GM12865 (cell line): ENCODE data around the gene ETS1.

Experiments used
- DNase-seq: peaks from one replicate; pipeline ENCODE4 v3.0.0; 2010; ENCODE audit warnings: low read depth
- H3K4me3 ChIP-seq: 2 replicates; pipeline ENCODE4 v1.5.1; 2011; ENCODE audit warnings: mild to moderate bottlenecking, low read depth, low read length, control low read depth
- CTCF ChIP-seq: IDR thresholded peaks from 2 replicates; pipeline ENCODE4 v1.5.1; 2011; ENCODE audit warnings: low read length, control low read depth, low read depth, inconsistent platforms; ENCODE audit not compliant: insufficient read depth; ENCODE audit errors: missing control alignments

Gene ETS1

DNA sequence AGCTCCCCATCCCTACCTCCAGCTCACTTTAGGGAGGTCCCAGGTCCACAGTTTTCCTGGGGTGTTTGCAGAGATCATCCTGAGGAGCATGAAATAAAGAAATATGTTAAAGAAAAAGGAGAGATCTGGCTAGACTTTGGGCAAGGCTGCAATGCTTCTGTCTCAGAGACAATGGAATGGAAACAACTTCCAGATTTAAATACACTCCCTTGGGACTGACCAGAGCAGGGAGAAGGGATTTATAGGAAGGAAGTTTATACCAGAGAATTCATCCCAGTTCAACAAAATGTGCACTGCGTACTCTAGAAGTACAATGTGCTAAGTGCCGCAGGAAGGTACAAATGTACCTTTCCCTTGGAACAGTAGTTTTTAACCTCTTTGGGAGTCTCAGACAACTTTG is 40.4 kb downstream of the ETS1 start:
- TF ChIP-seq CTCF = no peak
- no peak for DNase-seq

DNA sequence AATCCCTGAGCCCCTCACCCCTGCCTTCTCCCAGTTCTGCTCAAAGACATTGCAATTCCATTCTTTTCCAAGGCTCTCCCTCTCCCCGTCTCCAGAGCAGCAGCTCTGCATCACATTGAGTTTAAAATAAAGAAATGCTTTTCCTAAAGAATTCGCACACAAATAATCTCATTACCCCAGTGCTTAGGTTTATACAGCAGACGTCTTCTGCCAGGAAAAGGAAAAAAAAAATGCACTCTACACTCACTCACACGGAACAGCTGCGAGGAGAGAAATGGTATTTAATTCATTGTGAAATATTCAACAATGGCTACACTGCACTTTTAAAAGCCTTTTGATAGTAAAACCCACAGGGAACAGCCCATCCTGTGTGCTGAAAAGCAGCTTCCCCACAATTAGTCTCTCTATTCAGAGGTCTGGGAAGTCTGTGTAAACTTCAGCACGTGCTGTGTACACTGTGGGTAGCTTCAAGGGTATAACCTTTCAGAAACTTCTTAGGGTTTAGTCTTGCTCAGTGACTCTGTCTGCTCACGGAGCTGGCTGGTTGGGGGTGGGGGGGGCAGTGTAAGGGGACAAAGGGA is 42.8 kb downstream of the ETS1 start:
- H3K4me3 ChIP-seq = no peak overlapping the region
- no peak for DNase-seq
- no peak for TF ChIP-seq CTCF

More for the DNA sequence above, 40.4 kb downstream of the ETS1 start:
- no peak overlapping the region for H3K4me3 ChIP-seq

DNA sequence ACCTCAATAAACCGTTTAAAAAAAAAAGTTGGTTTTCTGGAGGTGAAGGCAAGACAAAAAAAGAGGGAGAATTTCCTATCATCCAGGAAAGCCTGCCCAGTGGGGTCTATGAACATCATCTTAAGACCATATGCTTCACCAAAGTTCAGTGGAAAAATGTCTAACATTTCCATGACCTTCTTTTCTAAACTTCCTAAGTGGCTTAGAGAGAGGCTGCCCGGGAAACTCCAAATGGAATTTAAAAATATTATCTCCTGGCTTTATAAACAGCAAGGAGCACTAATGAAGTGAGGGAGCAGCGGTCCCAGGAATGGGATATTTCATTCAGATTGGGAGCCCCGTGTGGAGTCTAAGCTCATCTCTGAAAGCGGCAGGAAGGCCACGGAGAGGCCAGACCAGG is 46.9 kb downstream of the ETS1 start:
- no peak for DNase-seq
- no peak for TF ChIP-seq CTCF
- no peak overlapping the region for H3K4me3 ChIP-seq

GRCh38 chr11:128536506-128536905 is 50.9 kb downstream of the ETS1 start:
- TF ChIP-seq CTCF = no peak
- H3K4me3 ChIP-seq = no peak overlapping the region
- DNase-seq = no peak

- no peak for TF ChIP-seq CTCF
- H3K4me3 ChIP-seq = no peak overlapping the region
- DNase-seq = no peak
Observed at GRCh38 chr11:128535468-128536457, 51.6 kb downstream of the ETS1 start.

DNA sequence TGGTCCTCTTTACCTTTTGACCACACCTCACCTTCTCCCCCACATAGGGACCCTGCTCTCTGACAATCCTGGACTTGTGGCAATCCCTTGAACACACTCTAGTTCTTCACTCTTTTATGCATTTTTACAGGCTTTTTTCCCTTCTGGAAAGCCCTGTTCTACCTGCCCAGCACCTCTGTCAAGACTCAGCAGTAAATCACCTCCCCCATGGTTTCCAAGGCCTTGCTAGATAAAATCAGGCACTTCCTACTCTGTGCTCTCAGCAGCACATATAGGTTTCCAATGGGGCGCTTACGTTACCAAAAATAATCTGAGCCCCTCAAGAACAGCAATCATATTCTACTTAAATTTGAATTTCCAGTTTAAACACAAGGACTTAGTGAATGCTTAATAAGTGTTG is 53.9 kb downstream of the ETS1 start:
- no peak for TF ChIP-seq CTCF
- DNase-seq = no peak
- H3K4me3 ChIP-seq = no peak overlapping the region

DNA sequence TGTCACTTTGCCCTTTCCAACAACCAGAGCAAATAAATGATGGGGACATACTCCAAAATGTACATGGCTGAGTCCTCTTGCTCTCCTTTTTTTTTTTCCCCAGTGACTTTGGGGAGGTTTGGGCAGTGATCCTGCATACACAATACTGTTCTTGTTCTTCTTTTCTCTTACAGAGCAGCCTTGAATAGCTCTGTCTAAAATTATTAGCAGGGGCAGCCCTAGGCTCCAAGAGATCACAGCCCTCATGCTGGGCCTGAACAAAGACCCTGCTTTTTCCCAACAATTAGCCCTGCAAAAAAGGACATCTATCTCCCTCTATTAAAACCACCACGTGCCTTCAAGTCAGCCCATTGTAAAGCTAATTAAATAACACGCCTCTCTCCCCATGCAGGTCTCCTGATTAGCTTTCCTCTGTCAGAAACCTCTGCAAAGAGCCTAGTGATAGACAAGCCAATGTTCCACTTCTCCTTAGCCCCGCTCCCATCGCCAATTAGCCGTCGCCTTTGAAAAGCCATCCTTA is 54.7 kb downstream of the ETS1 start:
- DNase-seq = no peak
- no peak for TF ChIP-seq CTCF
- H3K4me3 ChIP-seq = no peak overlapping the region
